Raji (cell line): ENCODE data around the gene RANBP3.

ENCODE experiments used
- POLR2A ChIP-seq: IDR thresholded peaks from 2 replicates; pipeline ENCODE4 v1.6.1; 2011; ENCODE audit warnings: low read depth, low read length, control low read depth; ENCODE audit not compliant: insufficient read depth

The RANBP3 gene

DNA sequence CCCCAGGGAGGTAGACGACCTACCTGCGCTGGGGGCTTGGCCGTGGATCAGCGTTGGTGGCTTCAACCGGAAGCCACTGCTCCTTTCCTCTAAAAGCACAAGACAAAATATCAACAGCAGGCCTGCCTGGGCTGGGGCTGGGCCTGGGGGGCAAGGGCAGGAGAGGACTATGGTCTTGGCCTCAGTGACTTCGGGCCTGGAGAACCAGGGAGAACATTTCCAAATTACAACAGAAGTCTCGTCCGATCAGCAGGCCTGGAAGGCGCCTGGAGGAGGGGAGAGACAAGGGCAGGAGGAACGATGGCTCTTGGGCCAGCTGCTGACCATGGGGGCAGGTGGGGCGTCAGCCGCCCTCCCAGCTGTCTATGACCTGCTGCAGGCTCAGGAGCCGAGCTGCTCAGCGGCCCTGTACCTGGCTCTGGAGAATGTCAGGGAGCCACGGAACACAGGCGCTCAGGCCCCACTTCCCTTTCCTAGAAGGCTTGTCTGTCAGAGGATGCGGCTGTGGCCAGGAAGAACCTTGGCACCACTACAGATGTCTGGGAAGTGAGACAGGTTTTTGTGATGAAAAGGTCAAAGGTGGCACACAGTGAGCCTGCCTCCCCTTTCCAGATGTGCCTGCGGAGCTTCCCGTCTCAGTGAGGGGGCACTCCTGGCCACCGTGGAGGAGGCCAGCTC is 44.4 kb downstream of the RANBP3 start:
- no peak for TF ChIP-seq POLR2A

DNA sequence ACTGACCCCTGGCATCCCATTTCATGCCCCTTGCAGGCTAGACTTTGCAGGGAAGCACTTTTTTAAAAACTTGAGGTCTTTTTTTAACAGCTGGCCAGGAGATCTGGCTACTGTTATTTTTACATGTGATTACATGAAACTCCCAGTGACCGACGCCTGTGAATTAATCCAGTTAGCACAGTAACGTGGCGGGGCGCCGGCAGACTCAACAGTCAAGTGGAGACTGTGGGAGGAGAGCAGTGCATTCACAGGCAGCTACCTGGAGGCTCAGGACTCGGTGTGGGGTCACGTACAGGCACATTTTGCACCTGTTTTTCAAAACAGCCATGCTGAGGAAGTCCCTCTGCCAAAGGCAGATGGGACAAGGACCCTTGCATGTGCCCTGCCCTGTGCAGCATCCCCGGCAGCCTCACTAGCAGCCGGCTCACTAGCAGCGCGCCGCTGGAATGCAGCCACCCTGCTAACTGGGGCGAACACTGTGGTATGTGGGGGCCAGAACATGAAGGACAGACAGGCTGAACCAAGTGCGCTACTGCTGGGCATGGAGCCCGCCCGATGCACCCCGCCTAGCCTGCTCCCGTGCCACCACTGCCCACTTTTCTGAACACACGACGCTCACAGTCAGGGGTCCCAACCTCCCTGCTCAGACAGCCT is 45.2 kb downstream of the RANBP3 start:
- TF ChIP-seq POLR2A, result no peak

- TF ChIP-seq POLR2A, result no peak
These were observed 45.8 kb downstream of the RANBP3 start for GRCh38 chr19:5932146-5932545.

GRCh38 chr19:5931251-5931650 is 46.7 kb downstream of the RANBP3 start:
- TF ChIP-seq POLR2A, result no peak

DNA sequence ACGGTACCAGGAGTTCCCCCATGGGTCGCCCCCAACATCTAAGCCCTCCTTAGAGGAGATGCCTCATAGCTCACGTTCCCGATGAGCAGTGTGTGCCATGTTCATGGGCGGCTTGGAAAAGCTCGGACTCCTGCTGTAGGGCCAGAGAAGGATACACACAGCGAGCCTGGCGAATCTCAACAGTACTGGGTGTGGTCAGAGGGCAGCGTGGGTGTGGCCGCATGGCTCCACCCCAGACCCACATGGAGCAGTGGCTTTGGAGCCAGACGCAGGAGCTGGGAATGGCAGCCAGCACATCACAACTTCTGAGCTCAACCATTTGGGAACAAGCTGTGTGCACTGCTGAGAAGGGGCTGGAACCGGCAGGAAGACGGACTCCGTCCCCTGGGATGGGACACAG is 48.3 kb downstream of the RANBP3 start:
- no peak for TF ChIP-seq POLR2A

DNA sequence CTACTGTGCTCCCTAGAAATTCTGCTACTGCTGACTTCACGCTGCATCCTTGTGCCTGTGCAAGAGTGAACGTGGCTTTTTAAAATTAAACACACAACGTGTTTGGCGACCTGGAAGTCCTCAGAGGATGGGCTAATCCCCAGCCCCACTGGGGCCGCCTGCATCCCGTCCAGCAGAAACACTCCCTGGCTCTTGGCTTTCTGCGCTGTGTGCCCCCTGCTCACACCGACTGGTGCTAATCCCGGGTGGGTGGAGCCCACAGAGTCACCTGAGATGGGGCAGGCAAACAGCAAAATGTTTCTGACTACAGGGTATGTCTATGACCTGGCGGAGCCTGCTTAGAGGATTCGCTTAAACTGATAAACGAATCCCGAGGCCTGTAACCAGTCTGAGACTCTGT is 48.8 kb downstream of the RANBP3 start:
- no peak for TF ChIP-seq POLR2A

GRCh38 chr19:5927441-5927821 is 50.5 kb downstream of the RANBP3 start:
- no peak for TF ChIP-seq POLR2A

DNA sequence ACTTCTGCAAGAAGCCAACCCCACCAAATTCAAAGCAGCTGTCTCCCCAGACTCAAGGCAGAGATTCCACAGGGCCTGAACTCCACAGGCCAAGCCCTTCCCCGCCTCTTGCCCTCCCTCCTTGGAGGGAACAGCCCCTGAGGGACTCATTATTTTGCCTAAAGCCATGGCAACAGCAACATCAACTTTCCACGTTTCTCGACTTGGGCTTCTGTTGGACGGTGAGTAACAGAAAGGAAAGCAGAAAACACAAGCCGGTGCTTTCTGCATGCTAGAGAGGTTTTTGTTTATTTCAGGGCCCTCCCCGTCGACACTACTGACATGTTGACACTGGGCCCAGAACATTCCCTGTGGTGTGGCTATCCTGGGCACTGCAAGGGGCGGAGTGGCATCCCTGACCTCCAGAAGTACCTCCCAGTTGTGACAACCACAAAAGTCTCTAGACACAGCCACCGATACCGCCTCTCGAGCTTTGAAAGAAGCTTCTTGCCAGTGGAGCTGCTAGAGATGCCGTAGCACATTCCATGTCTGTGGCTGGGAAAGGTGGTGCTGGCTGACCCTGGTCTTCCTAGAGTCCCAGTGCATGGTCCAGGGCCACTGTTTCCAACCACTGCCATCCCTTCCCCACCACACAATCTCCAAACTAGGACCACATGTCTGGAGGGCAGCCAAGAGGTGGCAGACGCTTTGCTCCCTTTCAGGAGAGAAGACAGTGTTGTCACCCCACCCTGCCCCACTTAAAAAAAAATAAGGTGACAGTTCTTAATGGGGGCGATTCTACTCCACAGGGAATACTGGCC is 51.1 kb downstream of the RANBP3 start:
- TF ChIP-seq POLR2A, result no peak

- no peak for TF ChIP-seq POLR2A
These were observed 52.0 kb downstream of the RANBP3 start for GRCh38 chr19:5925830-5926427.

GRCh38 chr19:5923356-5923755 is 54.6 kb downstream of the RANBP3 start:
- TF ChIP-seq POLR2A, result no peak

GRCh38 chr19:5922161-5922545 is 55.8 kb downstream of the RANBP3 start:
- TF ChIP-seq POLR2A, result no peak

- no peak for TF ChIP-seq POLR2A
These were observed 56.3 kb downstream of the RANBP3 start for GRCh38 chr19:5921516-5922160.

DNA sequence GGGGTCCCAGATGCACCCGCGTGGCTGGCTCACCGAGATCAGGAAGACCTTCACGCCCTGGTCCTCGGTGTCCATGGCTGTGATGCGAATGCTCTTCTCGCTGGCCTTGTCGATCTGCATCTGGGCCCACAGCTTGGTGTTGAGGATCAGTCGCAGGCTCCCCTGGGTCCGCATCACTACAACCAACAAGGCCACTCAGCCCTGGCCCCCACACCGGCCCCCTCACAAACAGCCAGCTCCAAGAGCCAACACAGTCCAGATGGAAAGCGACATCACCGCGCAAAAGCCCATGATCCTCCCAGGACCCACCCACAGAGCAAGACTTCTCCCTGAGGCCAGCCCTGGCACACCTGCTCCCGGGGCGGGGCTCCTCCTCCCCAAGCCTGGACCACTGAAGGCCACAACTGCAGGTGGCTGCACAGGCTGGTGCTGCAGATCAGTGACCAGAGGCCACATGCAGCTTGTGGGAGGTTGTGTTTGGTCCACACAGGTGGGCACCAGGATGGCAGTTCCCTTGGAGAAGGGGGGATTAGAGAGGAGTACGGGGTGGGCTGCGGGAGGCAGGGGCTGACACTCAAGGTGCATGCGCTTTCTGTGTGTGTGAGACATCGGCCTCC is 59.4 kb downstream of the RANBP3 start:
- TF ChIP-seq POLR2A, result no peak

DNA sequence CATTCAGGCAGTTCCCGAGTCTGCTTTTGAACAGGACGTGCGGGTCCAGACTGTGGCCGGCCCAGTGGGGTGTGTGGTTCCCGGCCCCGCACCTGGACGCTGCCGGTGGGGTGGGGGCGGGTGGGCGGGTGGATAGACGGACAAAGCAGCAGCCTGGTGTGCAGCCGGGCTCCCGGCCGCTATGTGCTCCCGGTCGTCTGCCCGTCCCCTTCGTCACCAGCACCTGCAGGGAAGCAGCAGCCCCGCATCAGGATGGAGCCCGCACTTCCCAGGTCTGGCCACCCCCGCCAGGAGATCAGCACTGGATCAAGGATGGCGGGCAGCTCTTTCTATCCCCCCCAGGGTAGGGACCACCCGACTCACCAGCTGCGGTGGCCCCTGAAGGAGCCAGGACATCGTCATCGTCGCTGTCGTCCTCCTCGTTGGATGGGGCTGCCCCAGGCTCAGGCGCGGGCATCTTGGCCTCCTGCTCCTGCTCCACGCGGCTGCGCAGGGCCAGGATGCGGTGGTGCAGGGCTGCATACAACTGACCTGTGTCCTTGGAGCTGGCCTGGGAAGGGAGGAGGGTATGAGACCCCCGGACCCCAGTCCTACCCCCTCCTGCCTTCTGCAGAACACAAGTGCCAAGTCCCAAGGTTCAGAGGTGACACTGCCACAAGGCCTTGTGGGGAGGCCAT is 60.4 kb downstream of the RANBP3 start:
- TF ChIP-seq POLR2A, result no peak

- TF ChIP-seq POLR2A, result no peak
These were observed 61.7 kb downstream of the RANBP3 start for GRCh38 chr19:5916181-5916708.

DNA sequence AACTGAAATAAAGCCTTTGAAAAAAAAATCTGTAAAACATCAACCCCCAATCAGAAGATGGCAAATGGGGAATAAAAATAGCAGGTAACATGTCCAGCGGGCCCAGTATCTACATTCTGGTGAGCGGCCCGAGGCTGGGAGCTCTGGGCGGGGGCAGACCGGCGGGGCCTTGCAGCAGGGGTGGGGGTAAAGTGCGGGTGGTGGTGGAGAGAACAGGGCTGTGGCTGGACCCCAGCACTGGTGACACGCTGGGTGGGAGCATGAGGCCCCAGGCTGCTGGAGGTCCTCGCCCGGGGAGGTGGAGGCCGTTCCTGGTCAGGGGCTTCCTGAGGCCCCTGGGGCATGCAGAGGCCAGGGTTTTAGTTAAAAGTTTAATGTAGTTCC is 62.2 kb downstream of the RANBP3 start:
- no peak for TF ChIP-seq POLR2A
